HG02642 (cell line): ENCODE results near the gene ATP6AP1.
"Not testable (repeated sequence)": the region's sequence is repeated elsewhere in the genome, so short reads cannot be mapped to it uniquely, and the experiment has no call there.

ENCODE experiments used
- ATAC-seq: cut with Tn5 transposase; IDR thresholded peaks from one replicate; pipeline ENCODE4 v1.9.1; 2021; ENCODE audit warnings: mild to moderate bottlenecking; ENCODE audit not compliant: unreplicated experiment, poor library complexity

The ATP6AP1 gene, protein sequence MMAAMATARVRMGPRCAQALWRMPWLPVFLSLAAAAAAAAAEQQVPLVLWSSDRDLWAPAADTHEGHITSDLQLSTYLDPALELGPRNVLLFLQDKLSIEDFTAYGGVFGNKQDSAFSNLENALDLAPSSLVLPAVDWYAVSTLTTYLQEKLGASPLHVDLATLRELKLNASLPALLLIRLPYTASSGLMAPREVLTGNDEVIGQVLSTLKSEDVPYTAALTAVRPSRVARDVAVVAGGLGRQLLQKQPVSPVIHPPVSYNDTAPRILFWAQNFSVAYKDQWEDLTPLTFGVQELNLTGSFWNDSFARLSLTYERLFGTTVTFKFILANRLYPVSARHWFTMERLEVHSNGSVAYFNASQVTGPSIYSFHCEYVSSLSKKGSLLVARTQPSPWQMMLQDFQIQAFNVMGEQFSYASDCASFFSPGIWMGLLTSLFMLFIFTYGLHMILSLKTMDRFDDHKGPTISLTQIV

GRCh38 chrX:154428176-154429171 lies at the start of gene ATP6AP1:
Gene ATP6AP1, plus strand, starts transcription at chrX:154428677. Its CDS starts 16 bp downstream, at chrX:154428693.
- peak; percentile 98 for ATAC-seq

DNA sequence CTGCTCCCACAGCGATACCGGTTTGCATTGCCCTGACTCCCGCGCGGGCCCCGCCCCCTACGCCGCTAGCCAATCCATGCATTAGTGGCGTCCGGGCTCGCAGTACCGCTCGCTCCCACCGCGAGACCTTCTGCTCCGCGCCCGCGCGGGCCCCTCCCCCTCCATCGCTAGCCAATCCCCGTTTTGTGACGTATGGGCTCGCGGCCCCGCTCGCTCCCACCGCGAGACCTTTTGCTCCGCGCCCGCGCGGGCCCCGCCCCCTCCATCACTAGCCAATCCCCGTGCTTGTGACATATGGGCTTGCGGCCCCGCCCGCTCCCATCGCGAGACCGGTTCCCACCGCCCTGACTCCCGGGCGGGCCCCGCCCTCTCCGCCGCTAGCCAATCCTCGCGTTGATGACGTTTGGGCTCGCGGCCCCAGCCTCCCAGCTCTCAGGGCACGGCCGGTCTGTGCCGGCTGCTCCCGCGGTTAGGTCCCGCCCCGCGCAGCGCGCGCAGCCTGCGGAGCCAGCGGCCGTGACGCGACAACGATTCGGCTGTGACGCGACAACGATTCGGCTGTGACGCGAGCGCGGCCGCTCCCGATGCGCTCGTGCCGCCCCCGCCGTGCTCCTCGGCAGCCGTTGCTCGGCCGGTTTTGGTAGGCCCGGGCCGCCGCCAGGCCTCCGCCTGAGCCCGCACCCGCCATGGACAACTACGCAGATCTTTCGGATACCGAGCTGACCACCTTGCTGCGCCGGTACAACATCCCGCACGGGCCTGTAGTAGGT lies 49.5 kb upstream of the ATP6AP1 start, which contains the start of gene EMD:
Gene EMD, plus strand, starts transcription at position 497 of the 770 bp plus-strand sequence. Its CDS starts 190 bp downstream, at position 687.
- peak; percentile 81 for ATAC-seq

DNA sequence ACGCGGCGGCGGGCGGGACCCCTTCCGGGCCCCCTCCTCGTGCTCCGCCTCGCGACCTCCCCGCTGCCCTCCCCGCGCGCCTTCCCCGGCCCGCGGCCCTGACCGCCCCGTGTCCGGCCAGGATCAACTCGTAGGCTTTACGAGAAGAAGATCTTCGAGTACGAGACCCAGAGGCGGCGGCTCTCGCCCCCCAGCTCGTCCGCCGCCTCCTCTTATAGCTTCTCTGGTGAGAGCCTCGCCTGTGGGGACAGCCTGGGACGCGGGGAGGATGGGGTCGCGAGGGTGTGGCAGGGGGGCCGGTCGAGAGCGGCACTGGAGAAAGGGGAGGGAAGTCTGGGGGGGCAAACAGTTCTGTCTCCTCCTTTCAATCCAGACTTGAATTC lies 48.9 kb upstream of the ATP6AP1 start:
- peak; percentile 1 for ATAC-seq

DNA sequence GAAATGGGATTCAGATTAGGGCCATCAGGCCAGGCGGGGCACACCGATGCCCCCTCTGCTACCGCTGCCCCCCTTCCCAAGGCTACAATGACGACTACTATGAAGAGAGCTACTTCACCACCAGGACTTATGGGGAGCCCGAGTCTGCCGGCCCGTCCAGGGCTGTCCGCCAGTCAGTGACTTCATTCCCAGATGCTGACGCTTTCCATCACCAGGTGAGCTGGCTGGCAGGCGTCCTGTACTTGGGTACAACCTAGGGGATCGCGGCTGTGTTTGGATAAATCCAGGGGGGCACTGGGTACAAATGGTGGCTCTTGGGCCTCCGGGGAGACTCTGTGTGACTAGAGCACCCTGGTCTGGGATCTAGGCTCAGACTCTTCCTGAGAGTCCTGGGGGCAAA lies 48.3 kb upstream of the ATP6AP1 start:
- ATAC-seq, result no peak

GRCh38 chrX:154380787-154381186 lies 47.7 kb upstream of the ATP6AP1 start:
- ATAC-seq, result no peak

DNA sequence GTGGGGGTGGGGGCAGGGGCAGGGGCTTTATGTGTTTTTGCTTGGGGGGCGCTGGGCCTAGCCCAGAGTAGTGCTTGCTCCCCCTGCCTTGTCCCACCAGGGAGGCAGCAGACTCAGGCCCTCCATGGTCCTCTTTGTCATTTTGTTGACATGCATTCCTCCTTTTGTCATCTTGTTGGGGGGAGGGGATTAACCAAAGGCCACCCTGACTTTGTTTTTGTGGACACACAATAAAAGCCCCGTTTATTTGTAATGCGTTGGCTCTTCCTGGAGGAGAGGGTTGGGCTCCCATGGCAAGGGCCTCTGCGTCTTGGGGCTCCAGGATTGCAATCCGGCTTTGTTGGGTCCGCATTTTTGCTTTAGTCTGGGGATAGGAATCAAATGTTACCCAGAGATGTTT lies 47.2 kb upstream of the ATP6AP1 start:
- ATAC-seq, result no peak

- ATAC-seq, result no peak
Measured at GRCh38 chrX:154382483-154383069, 45.9 kb upstream of the ATP6AP1 start.

DNA sequence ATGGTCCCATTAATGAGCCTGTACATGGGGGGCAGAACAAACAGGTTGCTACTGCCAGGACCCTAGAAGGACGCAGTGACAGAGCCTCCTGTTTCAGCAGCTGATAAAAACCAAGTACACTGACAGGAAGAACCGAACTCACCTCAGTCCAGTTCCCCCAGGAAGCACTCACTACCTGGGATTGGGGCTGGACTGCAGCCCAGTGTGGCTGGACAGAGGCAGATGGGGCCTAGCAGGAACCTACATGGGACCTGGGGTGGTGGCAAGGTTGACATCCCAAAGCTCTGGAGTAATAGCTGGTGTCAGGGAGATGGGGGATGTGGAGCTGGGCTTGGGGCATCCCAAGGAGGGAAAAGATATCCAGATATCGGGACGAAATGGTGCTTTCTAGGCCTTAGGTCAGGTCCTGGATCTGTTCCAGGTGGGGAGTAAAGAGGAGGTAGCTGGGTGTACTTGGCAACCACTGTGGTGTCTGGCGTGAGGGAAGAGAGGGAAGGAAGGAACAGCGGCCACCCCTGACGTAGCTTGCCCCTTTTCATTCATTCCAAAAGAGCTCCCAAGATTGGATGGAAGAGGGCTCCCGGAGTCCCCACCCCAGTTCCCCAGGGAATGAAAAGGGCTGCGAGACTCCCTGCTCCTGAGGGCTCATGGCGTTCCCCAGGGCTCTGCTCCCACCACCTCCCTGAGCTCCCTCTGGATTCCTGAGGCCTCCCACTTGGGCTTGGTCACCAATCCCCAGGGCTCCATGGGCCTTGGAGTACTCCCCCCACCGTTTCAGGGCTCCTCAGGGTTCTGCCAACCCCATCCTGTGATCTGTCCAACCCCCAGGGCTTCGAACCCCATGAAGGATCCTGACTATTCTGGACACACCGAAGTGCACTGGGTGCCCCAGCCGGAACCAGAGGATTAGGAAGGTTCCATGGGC lies 44.9 kb upstream of the ATP6AP1 start:
- no peak for ATAC-seq

GRCh38 chrX:154384284-154384892 lies 44.1 kb upstream of the ATP6AP1 start:
- ATAC-seq, result no peak

DNA sequence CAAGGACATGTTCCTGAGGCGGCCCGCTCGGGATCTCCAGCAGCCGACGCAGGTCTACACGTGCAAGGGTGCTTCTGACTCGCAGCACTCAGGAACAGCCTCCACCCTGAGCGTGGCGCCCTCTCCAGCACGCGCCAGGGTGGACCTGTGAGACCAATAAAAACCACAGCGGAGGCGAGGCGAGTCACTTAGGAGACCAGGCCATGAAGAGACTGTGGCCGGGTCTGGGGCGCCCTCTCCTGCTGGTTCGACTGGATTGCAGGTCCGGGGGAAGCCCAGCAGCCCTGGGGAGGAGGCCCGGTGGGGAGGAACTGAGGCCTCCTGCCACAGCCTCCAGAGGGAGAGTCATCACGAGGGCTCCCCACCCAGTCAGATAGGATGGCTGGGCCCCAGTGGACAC lies 40.4 kb upstream of the ATP6AP1 start:
- peak; percentile 23 for ATAC-seq

GRCh38 chrX:154388649-154389048 lies 39.8 kb upstream of the ATP6AP1 start:
- peak; percentile 14 for ATAC-seq

GRCh38 chrX:154389812-154390747 lies 38.4 kb upstream of the ATP6AP1 start:
- peak; percentile 72 for ATAC-seq

GRCh38 chrX:154396363-154396762 lies 32.1 kb upstream of the ATP6AP1 start:
- ATAC-seq, result not testable (repeated sequence)

DNA sequence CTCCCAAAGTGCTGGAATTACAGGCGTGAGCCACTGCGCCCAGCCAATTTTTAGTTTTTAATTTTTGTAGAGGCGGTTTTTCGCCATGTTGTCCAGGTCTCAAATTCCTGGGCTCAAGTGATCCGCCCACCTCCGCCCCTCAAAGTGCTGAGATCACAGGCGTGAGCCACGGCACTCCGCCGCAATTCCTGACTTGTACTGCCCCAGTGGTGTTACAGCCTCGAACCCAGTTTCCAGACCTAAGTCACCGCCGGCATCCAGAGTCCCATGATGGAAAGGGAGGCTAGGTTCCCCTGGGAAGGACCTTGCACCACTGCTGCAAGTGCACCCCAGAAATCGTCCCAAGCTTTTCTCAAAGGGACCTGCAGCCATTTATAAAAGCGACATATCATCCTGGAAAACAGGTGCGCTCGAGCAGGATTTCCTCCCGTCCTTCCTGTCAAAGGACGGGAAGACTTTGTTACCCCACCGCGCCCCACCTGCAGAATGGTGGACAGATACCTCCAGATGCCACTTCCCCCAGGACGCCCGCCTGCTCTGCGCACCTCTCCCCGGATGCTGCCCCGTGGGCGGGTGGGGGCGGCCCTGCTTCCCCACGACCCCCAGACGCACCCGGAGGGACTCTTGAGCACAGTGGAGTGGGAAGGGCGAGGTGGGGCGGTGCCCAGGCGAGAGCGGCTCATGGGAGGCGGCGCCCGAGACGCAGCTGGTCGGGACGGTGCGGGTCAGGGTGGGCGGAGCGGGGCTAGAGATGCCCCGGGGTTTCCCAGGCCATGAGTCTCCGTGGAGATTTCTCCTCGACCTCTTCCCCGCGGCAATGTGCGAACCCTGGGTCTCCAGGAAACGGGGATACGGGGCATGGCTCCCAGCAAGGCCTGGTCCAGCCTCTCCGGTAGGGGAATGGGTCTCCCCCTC lies 31.2 kb upstream of the ATP6AP1 start:
- ATAC-seq, result peak; percentile 59

DNA sequence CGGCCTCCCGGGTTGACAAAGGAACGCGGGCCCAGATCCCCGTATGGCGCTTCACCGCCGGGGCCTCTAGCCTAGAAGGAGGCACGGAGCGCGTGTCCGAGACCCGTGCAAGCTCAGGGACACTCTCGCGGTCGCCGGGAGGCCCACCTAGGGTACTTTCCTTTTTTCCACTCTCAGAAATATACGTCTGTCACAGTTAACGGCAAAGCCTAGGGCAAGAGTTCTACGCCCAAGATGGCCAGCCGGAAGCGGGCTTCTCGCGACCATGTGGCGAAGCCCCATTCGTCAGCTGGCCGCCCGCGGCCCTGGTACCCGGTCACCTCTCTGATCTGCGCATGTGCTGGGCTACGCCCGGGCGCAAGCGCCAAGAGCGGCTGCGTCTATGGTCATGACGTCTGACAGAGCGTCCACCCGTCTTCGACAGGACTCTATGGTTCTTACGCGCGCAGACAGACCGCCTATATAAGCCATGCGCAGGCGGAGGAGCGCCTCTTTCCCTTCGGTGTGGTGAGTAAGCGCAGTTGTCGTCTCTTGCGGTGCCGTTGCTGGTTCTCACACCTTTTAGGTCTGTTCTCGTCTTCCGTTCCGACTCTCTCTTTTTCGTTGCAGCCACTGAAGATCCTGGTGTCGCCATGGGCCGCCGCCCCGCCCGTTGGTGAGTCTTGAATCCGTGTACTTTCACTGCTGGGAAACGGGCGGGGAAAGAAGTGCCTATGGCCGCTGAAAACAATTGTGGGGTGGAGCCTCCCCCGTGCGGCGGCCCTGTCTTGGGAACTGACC lies 30.4 kb upstream of the ATP6AP1 start, which contains the start of gene RPL10:
Gene RPL10, plus strand, starts transcription at position 490 of the 780 bp plus-strand sequence. Its CDS starts 143 bp downstream, at position 633.
- peak; percentile 82 for ATAC-seq
